Colonic mucosa (tissue), 4 donors: ENCODE measurements around the gene CDH4. TPM values are rescaled to one million over a fixed set of nuclear protein-coding genes. Genes with fewer than 3 reads are reported as not detected.

Experiments
- DNase-seq: peaks from one replicate; pipeline ENCODE4 v3.0.0-alpha.2; 2020
- H3K27ac ChIP-seq: fragments of 200-600 bp; one replicate; pipeline ENCODE4 v1.8.0; 2021
- H3K27me3 ChIP-seq: fragments of 200-600 bp; one replicate; pipeline ENCODE4 v1.8.0; 2021
- H3K36me3 ChIP-seq: fragments of 200-600 bp; one replicate; pipeline ENCODE4 v1.8.0; 2021
- H3K4me1 ChIP-seq: fragments of 200-600 bp; one replicate; pipeline ENCODE4 v1.8.0; 2021; ENCODE audit warnings: mild to moderate bottlenecking
- H3K4me3 ChIP-seq: fragments of 200-600 bp; one replicate; pipeline ENCODE4 v1.8.0; 2021
- H3K9ac ChIP-seq, 2 donors: one replicate each; pipeline ENCODE4 v1.7.0; 2013; ENCODE audit warnings: control low read depth in 2 of 2, low read depth in 2 of 2, low read length in 2 of 2
- H3K9me3 ChIP-seq: fragments of 200-600 bp; one replicate; pipeline ENCODE4 v1.8.0; 2021
- CTCF ChIP-seq: fragments of 200-600 bp; IDR thresholded peaks from one replicate; pipeline ENCODE4 v1.8.0; 2022; ENCODE audit warnings: antibody characterized with exemption, mild to moderate bottlenecking
- intact Hi-C: fragments of 100-400 bp; cut with DNase I; formaldehyde crosslinking; loops from one replicate; pipeline ENCODE4 v1.14.1; 2022
- total RNA-seq, 2 donors: library from RNA; stranded (reverse); fragmentation: NEBNext Ultra II Directional in 1 of 2; extraction: Animal tissue kit (Norgen Biotek cat#: 25700) in 1 of 2; gene quantifications; one replicate each; pipeline ENCODE4 v1.2.1, GENCODE V29; 2021
- donor health status: healthy.
- donor health status: DM: no; HTN: no; CAD: no.
- donor health status: DM: no; HTN: no; CAD: no.

CDH4 gene
- total RNA-seq, 2 donors from 2014 or later: 0.08 TPM; not detected in 1

- Histone ChIP-seq H3K36me3 (no peaks in the 10 kb centered on the region), H3K9me3 (no peaks in the 10 kb centered on the region), H3K9ac (no peak overlapping the region), H3K27ac (no peak overlapping the region), H3K27me3 (no peaks in the 10 kb centered on the region), H3K4me1 (no peaks in the 10 kb centered on the region), H3K4me3 (no peak overlapping the region)
- DNase-seq: no peak
- no peak for TF ChIP-seq CTCF
- intact Hi-C loops: no loop called here
These were observed 487.7 kb downstream of the CDH4 start for GRCh38 chr20:61739832-61740118.

GRCh38 chr20:61742097-61742825 is 490.2 kb downstream of the CDH4 start:
- intact Hi-C loops: no loop called here
- H3K27ac ChIP-seq: no peak overlapping the region
- no peak overlapping the region for H3K9ac ChIP-seq
- no peaks in the 10 kb centered on the region for H3K4me1 ChIP-seq
- H3K27me3 ChIP-seq: no peaks in the 10 kb centered on the region
- H3K9me3 ChIP-seq: no peaks in the 10 kb centered on the region
- no peak overlapping the region for H3K4me3 ChIP-seq
- DNase-seq: no peak
- no peak for TF ChIP-seq CTCF
- no peaks in the 10 kb centered on the region for H3K36me3 ChIP-seq

DNA sequence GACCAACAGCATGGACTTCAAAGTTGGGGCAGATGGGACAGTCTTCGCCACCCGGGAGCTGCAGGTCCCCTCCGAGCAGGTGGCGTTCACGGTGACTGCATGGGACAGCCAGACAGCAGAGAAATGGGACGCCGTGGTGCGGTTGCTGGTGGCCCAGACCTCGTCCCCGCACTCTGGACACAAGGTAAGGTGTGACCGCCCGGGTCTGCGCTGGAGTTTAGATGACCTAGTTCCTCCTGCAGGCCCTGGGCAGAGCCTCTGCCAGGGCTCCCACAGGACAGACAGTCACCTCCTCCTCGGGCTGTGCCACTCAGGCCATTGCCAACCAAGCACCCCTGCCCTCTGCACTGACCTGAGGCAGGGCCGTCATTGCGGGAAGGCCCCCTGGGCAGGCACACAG is 491.5 kb downstream of the CDH4 start:
- H3K36me3 ChIP-seq: no peaks in the 10 kb centered on the region
- intact Hi-C loops: no loop called here
- DNase-seq: no peak
- no peak overlapping the region for H3K4me3 ChIP-seq
- H3K9ac ChIP-seq: no peak overlapping the region
- no peaks in the 10 kb centered on the region for H3K4me1 ChIP-seq
- TF ChIP-seq CTCF: no peak
- H3K27me3 ChIP-seq: no peaks in the 10 kb centered on the region
- no peak overlapping the region for H3K27ac ChIP-seq
- no peaks in the 10 kb centered on the region for H3K9me3 ChIP-seq

- intact Hi-C loops: no loop called here
These were observed 492.8 kb downstream of the CDH4 start for GRCh38 chr20:61744691-61745396.

More at GRCh38 chr20:61744691-61745396, 492.8 kb downstream of the CDH4 start:
- Histone ChIP-seq H3K4me1 (no peaks in the 10 kb centered on the region), H3K9me3 (no peaks in the 10 kb centered on the region), H3K27ac (no peak overlapping the region), H3K36me3 (no peaks in the 10 kb centered on the region), H3K9ac (no peak overlapping the region), H3K27me3 (no peaks in the 10 kb centered on the region), H3K4me3 (no peak overlapping the region)
- no peak for DNase-seq
- TF ChIP-seq CTCF: no peak
